Hematopoietic multipotent progenitor cell treated with erythropoietin and hydrocortisone succinate and interleukin-3 and kit ligand, for 4 days (in vitro differentiated cells): ENCODE data around the gene RET.
A peak's percentile ranks its signal among the peaks of the same experiment; 100 is the strongest.
"Not testable (repeated sequence)": the region's sequence is repeated elsewhere in the genome, so short reads cannot be mapped to it uniquely, and the experiment has no call there.

Source experiments
- DNase-seq: peaks from one replicate; pipeline ENCODE4 v3.0.0-alpha.2; 2015

Gene RET

DNA sequence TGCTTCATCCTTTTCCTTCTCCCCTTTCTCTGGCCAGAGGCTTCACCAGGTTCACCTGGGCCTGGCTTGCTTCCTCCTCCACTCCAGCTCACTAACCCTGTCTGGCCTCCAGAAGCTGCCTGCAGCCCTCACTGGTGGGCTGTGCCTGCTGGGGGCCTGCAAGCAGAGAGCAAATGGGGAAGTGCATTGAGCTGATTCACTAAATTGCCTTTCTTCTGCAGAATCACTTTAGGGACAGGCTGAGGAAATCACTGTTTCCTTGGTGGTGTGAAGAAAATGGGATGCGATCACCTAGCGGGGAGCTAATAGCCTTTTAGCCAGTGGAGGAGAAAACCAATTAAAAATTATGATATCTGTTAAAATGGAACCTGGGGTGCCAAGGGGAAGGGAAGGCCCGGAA, 3.0 kb downstream of the RET start:
- DNase-seq, result peak; percentile 56

DNA sequence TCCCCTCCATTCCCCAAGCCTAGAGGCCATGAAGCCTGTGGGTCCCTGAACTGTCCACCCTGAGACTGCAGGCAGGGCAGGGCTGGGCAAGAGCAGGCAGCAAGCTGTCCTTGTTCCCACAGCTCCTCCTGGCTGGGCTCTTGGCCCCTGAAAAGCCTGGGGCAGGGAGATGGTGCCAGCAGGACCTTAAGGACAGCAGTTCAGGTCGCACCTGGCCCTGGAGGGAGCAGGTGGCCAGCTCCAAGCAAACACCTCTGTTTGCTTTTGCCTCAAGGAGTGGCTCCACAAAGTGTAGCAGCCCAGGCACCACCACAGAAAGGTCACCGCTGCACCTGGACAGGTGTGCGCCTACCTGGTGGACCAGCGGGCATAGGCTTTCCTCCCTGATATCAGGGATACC, 5.2 kb downstream of the RET start:
- no peak for DNase-seq

DNA sequence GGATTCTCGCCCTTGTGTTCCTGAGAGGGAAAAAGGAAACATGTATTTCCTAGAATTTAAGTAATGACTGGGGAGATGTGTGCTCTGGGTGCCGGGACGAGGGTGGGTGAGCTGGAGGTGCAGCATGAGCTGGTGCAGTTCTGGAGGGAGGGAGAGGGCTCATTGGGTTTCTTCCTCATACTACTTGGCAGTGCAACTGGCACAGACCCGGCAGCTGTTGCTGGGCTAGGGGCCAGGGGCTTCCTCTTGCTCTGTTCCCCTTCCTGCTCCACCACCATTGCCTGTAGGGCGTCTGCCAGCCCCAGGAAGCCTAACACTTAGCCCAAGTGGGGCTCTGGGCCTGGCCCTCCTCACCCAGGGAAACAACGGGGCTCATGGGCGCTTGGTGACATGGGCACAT, 5.9 kb downstream of the RET start:
- DNase-seq, result peak; percentile 64

DNA sequence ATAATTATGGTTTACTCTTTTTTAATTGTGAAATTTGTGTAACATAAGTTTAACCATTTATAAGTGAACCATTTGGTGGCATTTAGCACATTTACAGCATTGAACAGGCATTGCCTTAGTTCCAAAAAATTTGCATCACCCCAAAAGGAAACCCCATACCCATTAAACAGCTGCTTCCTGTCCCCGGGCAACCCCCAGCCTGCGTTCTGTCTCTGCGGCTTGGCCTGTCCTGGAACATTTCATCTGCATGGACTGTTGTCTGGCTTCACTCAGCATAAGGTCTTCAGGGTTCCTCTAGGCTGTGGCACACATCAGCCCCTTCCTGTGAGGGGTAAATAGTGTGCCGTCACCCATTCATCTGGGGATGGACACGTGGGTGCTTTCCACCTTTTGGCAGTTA, 6.9 kb downstream of the RET start:
- DNase-seq, result peak; percentile 72

DNA sequence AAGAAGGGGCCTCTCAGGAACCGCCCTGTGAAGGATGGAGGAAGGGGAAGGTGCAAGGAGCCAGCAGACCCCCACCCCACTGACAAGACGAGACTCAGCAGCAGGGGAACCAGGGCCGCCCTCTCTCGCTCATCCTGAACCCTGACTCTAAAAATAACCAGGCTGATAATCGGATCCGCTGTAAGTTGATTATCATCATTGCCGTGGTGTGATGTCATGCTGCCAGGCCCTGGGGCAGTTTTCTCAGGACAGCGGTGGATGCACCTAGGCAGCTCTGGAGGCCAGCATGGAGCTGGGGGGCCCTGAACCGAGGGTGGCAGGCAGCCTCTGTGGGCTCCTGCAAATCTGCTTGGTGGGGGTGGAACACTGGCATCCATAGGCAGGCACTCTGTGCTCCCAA, 7.9 kb downstream of the RET start:
- no peak for DNase-seq

DNA sequence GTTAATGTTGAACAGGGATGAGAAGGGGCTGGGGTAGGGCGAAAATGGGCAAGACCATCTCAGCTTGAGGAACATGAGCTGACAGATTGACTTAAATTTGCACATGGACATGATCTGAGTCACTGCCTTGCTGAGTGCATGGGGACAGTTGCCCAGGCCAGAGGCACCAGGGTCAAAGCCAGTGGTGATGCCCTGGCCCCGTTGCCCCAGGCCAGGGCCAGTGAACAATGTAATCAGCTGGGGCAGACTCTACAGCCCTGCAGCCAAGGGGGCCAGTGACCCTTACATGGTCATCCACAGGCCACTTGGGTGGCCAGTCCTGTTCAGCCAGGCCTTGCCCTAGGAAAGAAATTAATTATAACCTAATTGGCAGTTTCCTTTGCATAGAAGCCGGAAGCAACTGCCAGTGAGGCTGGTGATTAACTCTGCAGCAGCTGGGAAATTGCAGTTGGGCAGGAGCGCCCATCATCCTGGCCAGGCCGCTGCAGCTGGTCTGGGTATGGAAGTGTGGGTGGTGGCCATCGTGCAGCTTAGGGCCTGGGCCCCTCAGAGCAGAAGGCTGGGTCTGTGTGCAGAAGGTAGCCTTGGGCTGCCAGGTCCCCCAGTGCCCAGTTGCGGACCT, 9.6 kb downstream of the RET start:
- DNase-seq, result no peak

DNA sequence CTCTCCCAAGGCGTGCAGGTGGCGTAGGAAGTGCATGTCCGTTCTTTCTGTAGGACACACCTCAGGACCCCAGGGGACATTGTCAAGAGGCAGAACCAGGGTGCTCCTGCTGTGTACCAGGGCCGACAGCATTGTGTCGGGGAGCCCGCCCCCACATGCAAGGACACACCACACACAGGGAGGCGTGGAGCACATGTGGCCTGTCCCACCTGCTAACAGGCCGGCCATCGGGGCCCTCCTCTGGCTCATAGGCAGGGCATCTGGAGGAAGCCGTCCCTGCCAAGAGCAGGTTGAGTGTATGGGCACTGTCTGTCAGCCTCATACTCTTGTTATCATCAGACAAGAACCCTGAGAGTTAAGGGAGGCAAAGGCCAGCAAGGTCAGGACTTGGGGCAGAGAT, 12.7 kb downstream of the RET start:
- no peak for DNase-seq

DNA sequence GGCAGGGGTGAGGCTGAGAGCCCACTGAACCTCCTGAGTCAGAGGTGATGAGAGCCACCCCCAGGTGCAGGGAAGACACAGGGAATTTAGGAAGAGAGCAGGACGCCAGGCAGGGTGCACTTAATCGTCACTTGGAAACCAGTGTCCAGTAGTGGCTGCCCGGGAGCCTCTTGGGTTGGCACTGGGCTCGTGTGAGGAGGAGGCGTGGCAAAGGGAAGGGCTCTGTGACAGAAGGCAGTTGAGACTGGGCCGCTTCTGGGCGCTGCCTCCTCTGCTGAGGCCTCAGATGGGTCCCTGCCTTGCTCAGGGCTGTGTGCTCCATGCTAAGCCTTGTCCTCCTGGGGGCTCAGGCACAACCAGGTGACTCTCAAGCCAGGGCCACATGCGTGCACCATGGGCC, 13.3 kb downstream of the RET start:
- no peak for DNase-seq

DNA sequence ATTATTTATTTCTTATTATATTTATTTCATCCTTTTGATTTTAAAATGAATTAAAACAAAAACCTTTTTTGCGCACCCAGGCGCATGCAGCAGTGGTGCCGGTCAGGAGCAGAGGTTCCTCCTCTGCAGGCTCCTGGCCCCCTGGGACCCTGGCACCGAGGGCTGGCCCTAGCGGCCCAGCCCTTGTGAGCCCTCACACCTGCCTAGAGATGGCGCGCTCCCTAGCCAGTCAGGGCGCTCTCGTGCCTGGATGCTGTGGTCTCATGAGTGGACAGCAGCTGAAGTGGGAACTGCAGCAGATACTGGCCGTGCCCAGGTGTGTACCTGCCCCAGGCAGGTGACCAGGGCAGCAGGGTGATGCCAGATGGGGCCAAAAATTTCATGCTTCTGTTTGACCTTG, 13.8 kb downstream of the RET start:
- DNase-seq, result no peak

DNA sequence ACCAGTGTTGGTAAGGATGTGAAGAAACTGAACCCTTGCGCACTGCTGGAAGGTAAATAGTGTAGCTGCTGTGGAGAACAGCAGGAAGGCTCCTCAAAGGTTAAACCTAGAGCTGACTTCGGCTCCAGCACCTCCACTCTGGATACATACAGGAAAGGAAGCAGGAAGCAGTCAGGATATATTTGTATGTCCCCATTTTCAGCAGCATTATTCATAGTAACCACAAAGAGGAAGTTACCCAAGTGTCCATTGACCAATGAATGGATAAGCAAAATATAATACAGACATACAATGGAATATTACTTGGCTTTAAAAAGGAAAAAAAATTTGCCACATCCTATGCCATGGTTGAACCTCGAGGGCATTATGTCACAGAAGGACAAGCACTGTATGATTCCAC, 15.0 kb downstream of the RET start:
- peak; percentile 58 for DNase-seq

DNA sequence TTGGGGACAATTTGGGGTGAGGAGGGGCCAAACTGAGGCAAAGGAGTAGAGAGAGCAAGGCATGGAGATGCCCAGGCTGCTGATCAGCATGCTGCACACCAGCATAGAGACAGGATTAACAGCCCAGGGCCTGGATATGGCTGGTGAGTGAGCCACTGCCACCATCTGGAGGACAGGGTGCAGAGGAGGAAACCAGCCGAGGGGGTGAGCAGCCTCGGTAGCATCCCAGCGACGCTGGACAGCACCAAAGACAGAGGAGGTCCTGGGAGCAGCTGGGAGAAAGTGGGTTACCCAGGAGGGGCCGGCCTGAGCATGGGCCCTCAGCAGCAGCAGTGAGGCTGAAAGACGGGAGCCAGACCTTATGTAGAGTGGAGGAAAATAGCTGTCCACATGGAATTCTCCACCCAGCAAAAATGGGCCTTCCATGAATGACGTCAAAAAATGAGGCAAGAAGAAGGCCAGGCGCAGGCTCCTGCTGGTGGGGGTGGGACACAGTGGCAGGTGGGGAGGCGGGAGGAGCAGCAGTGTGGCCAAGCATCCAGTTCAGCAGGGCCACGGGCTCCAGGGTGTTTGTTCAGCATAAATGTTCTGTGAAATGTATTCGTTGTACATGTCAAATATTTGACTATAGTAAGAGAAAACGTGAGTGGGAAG, 16.7 kb downstream of the RET start:
- DNase-seq, result peak; percentile 65

DNA sequence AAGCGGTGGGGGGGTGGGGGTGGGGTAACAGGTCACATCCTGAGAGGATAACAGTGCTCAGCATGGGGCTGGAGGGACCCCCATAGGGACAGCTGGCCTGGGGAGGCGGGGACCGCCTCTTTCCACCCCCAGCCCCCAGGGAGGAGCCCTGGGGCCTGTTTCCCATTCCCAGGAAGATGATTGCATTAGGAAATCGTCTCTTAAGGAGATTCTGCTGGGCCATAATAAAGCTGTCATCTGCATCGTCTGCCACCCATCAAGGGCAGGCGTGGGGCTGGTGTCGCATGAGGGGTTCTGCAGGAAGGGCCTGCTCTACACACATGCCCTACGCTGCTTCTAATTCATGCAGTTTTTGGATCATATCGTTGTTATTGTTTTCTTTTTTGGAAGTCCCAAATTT, 17.2 kb downstream of the RET start:
- DNase-seq, result no peak

DNA sequence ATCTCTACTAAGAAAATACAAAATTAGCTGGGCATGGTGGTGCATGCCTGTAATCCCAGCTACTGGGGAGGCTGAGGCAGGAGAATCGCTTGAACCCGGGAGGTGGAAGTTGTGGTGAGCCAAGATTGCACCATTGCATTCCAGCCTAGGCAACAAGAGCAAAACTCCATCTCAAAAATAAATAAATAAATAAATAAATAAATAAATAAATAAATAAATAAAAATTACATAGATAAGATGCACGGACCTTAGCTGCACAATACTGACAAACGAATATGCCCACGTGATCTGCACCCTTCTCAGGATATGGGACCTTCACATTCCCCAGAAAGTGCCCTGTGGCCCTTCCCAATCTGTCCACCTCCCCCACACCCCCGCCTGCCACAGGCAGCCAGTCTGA, 22.5 kb downstream of the RET start:
- not testable (repeated sequence) for DNase-seq

DNA sequence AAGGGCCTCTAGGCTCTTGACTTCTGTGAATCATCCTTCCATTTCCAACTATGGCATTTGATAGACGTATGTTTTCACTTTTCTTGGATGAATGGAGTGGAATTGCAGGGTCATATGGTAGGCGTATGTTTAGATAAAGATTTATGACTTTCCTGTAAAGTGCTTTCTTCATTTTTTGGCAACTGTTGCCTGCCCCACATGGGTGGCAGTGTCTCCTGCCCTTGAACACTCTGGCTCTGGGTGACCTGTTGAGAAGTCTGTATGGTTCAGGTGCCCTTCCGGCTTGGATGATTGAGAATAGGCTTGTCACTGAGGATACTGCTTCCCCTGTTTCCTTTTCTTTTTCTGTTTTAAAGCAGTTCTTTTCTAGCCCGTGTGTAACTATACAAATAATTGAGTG, 23.1 kb downstream of the RET start:
- no peak for DNase-seq

DNA sequence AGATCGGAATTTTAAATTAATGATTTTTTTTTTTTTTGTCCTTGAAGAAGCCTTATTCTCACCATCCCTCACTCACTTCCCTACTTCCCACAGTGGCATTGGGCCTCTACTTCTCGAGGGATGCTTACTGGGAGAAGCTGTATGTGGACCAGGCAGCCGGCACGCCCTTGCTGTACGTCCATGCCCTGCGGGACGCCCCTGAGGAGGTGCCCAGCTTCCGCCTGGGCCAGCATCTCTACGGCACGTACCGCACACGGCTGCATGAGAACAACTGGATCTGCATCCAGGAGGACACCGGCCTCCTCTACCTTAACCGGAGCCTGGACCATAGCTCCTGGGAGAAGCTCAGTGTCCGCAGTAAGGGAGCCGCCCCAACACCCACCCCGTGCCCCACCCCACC, 23.5 kb downstream of the RET start:
- no peak for DNase-seq

DNA sequence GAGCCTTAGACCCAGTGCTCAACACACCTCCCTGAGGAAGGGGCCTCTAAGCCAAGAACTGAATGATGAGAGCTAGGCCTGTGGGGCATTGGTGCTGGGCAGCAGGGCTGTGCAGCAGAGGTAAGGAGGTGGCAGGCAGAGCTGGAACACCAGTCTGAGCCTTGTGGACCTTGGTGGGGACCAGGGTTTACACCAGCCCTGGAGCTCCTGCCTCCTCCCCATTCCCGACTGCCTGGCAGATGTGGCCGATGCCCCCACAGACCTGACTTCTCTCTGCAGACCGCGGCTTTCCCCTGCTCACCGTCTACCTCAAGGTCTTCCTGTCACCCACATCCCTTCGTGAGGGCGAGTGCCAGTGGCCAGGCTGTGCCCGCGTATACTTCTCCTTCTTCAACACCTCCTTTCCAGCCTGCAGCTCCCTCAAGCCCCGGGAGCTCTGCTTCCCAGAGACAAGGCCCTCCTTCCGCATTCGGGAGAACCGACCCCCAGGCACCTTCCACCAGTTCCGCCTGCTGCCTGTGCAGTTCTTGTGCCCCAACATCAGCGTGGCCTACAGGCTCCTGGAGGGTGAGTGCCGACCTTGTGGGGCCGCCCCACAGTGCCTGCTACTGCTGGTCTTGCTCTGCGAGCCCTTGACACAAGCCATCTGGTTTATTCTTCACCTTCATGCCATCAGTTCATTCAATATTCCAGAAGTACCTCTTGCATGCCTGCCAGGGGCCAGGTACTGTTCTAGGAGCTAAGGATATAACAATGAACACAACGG, 25.4 kb downstream of the RET start:
- DNase-seq, result no peak

DNA sequence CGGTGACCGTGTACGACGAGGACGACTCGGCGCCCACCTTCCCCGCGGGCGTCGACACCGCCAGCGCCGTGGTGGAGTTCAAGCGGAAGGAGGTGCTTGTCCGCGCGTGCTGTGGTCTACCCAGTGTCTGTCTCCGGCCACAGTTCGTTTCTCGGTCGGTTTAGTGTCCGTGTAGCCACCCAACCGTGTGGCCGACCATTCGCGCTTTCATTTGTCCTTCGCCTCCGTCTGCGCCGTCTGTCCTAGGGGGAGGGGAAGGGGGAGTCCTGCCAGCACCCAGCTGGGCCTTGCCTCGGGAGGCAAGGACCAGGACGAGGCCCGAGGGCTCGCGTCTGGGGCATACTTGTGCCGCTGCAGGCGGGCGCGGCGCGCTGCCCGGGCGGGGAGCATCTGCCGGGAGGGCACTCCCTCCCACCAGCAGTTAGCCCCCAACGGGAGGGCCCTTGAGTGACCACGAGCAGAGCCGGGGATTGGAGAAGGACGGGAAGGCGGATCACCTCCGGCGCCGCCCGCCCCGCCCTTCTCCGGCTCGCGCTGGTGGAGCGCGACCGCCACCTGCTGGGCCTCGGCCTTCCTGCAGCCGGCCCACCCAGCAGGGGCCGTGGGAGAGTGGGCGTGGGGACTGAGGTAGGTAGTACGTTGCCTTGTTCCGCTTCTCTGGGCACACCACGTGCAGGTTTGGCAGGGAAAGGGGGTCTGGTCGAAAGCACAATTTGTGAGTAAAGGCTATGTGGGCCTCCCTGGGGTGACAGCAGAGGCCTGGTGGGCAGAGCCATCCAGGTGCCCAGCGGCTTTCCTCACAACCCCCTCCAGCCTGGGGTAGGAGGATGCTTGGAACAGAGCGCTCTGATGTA, 28.5 kb downstream of the RET start:
- DNase-seq, result peak; percentile 85

DNA sequence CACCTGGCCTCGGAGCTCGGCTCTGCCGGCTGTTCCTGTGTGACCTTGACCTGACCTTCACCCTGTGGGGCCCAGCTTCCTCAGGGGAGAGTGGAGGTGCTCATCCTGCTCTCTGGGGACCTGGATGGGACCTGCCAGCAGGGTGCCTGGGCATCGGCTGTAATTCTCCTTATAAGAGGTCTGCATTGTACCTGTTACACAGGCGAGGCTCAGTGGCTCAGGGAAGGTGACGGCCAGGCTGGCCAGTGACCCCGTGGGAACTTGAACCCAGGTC, 29.0 kb downstream of the RET start:
- DNase-seq, result no peak

DNA sequence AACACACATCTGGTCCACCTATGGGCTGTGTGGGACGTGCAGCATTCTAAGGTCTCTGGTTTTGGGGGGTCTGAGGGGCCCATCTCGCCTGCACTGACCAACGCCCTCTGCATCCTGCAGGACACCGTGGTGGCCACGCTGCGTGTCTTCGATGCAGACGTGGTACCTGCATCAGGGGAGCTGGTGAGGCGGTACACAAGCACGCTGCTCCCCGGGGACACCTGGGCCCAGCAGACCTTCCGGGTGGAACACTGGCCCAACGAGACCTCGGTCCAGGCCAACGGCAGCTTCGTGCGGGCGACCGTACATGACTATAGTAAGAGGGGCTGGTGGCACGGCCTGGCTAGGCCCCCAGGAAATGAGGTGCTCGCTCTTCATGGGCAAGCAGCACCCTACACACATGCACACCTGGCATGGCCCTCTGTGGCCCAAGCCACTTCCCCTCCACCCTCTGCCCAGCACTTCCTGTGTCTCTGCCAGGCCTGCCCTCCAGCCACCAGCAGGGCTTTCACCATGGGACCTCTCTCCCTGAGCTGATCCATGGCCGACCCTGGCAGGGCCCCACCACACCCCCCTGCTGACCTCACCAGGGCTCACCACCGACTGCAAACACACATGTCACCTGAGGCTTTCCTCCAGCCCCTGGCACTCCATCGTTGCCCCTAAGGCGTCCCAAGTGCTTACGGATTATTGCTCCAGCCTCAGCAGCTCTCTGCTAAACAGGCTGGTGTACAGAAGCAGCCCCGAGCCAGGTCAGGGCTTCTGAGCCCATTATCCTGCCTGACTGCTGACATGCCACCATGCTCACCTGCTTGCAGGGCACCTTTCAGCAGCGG, 29.6 kb downstream of the RET start:
- no peak for DNase-seq

DNA sequence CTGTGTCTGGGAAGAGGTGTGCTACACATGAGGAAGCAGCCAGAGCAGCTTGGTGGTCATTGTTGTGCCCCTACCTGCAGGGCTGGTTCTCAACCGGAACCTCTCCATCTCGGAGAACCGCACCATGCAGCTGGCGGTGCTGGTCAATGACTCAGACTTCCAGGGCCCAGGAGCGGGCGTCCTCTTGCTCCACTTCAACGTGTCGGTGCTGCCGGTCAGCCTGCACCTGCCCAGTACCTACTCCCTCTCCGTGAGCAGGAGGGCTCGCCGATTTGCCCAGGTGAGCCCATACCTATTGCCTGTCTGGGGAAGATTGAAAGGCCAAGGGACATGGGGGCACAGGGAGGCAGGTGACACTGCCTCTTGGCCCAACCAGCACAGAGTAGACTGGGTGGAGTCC, 32.1 kb downstream of the RET start:
- DNase-seq, result no peak

DNA sequence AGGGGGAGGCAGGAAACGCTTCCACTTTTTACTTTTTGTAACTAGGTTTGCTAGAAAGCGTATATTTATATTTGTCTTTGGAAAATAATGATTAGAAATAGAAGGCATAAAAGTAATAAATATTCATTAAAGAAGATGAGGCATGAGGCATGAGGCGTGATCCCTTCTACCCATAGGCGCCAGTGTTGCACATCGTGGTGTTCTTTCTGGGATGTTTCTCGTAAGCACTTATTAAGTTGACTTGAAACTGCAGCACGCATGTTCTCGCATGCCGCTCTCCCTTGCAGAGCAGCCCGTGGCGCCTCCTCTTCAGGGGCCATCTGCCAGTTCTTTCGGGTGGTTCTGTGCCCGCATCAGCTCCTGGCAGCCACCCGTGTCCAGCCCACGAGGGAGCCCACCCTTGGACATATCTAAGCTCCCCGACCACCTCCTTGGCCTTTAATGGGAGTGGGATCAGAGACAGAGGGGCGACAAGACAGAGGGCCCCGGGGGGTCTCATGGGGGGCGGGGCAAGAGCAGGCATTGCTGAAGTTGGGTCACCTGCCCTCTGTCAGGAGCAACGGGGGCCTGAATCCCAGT, 32.9 kb downstream of the RET start:
- peak; percentile 24 for DNase-seq

DNA sequence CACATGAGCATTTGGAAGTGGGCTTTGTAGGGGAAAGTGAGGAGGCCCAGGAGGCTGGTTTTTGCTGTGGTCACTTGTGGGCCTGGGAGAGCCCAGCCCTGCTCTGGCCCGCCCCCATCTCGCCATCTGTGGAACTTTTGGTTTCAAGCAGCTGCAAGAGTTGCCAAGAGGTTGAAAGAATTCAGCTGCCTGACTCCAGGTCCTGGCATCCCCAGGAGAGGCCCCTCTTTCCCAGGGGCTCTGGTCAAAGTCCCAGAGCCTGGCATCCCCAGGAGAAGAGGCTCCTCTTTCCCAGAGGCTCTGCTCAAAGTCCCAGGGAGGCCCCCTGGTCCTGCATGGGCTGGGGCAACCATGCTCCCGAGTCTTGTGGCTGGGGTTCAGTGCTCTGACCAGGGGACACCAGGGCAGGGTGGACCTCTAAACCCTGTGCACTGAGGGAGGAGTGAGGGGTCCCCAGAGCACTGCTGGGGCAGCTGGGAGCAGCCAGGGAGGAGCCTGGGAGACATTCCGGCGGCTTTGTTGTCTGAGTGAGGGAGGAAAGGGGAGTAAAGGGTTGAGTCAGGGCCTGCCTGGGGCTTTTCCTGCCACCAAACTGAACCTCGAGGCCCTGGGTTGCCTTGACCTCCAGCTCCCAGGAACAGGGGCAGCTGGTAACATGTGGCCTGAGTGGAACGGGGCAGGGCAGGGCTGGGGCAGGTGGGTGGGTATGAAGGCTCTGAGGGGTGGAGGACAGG, 33.6 kb downstream of the RET start:
- no peak for DNase-seq
